MCF 10A (cell line): ENCODE results near the gene PCDHA12. TPM values are rescaled to one million over a fixed set of nuclear protein-coding genes. Genes with fewer than 3 reads are reported as not detected.
A peak's percentile ranks its signal among the peaks of the same experiment; 100 is the strongest.
"Not testable (repeated sequence)": the region's sequence is repeated elsewhere in the genome, so short reads cannot be mapped to it uniquely, and the experiment has no call there.

Source experiments
- Bru-seq: library from RNA; stranded (reverse); fragments of 400-500 nt; gene quantifications from one replicate; lab custom pipeline; 2021; lab: Mats Ljungman, UMichigan
- BruChase-seq, 2 experiments: library from RNA; stranded (reverse); fragments of 400-500 nt; gene quantifications; one replicate each; lab custom pipeline; 2021; lab: Mats Ljungman, UMichigan
- BruUV-seq: library from RNA; stranded (reverse); fragments of 400-500 nt; replicated peaks from 2 replicates; lab custom pipeline; 2021; lab: Mats Ljungman, UMichigan
- CTCF ChIA-PET: fragments of 300-600 bp; sonication (Branson Sonifier 250); formaldehyde crosslinking; extraction: SDS; loops from one replicate; lab custom pipeline; 2021; ENCODE audit warnings: antibody characterized with exemption, inconsistent platforms; lab: Yijun Ruan, JAX
- POLR2A ChIA-PET: fragments of 300-600, 350-650 bp; sonication (Branson Sonifier 250); formaldehyde crosslinking; extraction: SDS; loops from one replicate; lab custom pipeline; 2020; ENCODE audit warnings: antibody characterized with exemption, inconsistent platforms; lab: Yijun Ruan, JAX
- DNase-seq: peaks from one replicate; pipeline ENCODE4 v3.0.0-alpha.2; 2018; ENCODE audit not compliant: unreplicated experiment
- H3K27ac Mint-ChIP-seq: one replicate; pipeline ENCODE4 v1.8.0; 2022; ENCODE audit warnings: mild to moderate bottlenecking, low read depth, mixed read lengths; ENCODE audit not compliant: unreplicated experiment
- H3K27me3 Mint-ChIP-seq: one replicate; pipeline ENCODE4 v1.8.0; 2022; ENCODE audit warnings: mixed read lengths; ENCODE audit not compliant: insufficient read depth, unreplicated experiment
- H3K36me3 Mint-ChIP-seq: one replicate; pipeline ENCODE4 v1.8.0; 2022; ENCODE audit warnings: mild to moderate bottlenecking, moderate library complexity, mixed read lengths; ENCODE audit not compliant: insufficient read depth, unreplicated experiment
- H3K4me1 Mint-ChIP-seq: one replicate; pipeline ENCODE4 v1.8.0; 2022; ENCODE audit warnings: mixed read lengths; ENCODE audit not compliant: insufficient read depth, unreplicated experiment
- H3K4me3 Mint-ChIP-seq: one replicate; pipeline ENCODE4 v1.8.0; 2022; ENCODE audit warnings: mild to moderate bottlenecking, moderate library complexity, mixed read lengths; ENCODE audit not compliant: unreplicated experiment
- H3K9me3 Mint-ChIP-seq: one replicate; pipeline ENCODE4 v1.8.0; 2022; ENCODE audit warnings: mixed read lengths; ENCODE audit not compliant: unreplicated experiment
- CTCF ChIP-seq: fragments of 200-600 bp; IDR thresholded peaks from one replicate; pipeline ENCODE4 v1.8.0; 2022; ENCODE audit warnings: antibody characterized with exemption, mild to moderate bottlenecking; ENCODE audit not compliant: unreplicated experiment
- intact Hi-C: fragments of 100-400 bp; cut with micrococcal nuclease; formaldehyde crosslinking; loops from 2 replicates; pipeline ENCODE4 v1.14.1; 2022
- long read RNA-seq: library from polyadenylated mRNA; stranded (forward); transcript quantifications from one replicate; pipeline ENCODE4 v2.0.0, GENCODE V29; 2022
- total RNA-seq: library from RNA; stranded (reverse); gene quantifications from 2 replicates; pipeline ENCODE4 v1.2.3, GENCODE V29; 2022

Gene PCDHA12
- total RNA-seq: 6.1 and 9.6 TPM in 2 replicates
- percentile 58 among the genes with signal in this experiment for Bru-seq, nascent RNA
- percentile 96 among the genes with signal in this experiment for BruChase-seq, experiment 1, labeled RNA remaining after a 6-hour chase
- BruChase-seq, experiment 2, labeled RNA remaining after a 2-hour chase: percentile 86 among the genes with signal in this experiment
- long read RNA-seq: 0 reads

- ChIA-PET CTCF (interaction anchor here (0.6 to 5.9 kb wide), 63 partner anchors 9 to 1831 kb away, joined by 3 to 121 read pairs (median 4); partner anchors contain the start of genes HARS1, HARS2, PCDHA10 and PCDHA5), POLR2A (interaction anchor here (0.6 to 4.6 kb wide), 26 partner anchors 13 to 421 kb away, joined by 3 to 179 read pairs (median 4); partner anchors contain the start of genes HARS1, HARS2, IK and NDUFA2)
- peaks cover 4% of the 10 kb centered on the region for H3K4me1 Mint-ChIP-seq
- DNase-seq: peak; percentile 76
- peaks cover 11% of the 10 kb centered on the region for H3K9me3 Mint-ChIP-seq
- peaks cover 12% of the 10 kb centered on the region for H3K36me3 Mint-ChIP-seq
- BruUV-seq: TSS peak; percentile 79
- peak within 1 kb of the TSS; percentile 92 for H3K27ac Mint-ChIP-seq
- peak within 1 kb of the TSS; percentile 86 for H3K4me3 Mint-ChIP-seq
- peak; percentile 68 for TF ChIP-seq CTCF
- intact Hi-C loops: loop anchor here (1.0 kb wide), 3 partner anchors 51 to 165 kb away; partner anchors contain the start of gene PCDHAC1
- H3K27me3 Mint-ChIP-seq: no peaks in the 10 kb centered on the region
Observed at GRCh38 chr5:140875085-140876065, at the start of gene PCDHA12. Gene PCDHA12 (plus strand): TSS chr5:140875308. CDS start chr5:140875473, 165 bp downstream.

- ChIA-PET POLR2A (interaction anchor here (1.2 to 2.6 kb wide), 3 partner anchors 20 to 221 kb away, joined by 3 to 19 read pairs (median 8); no protein-coding TSS in a partner anchor), CTCF (interaction anchor here (0.6 to 3.8 kb wide), 10 partner anchors 9 to 773 kb away, joined by 3 to 27 read pairs (median 4); partner anchors contain the start of gene PCDHA4)
- BruUV-seq: TSS peak; percentile 39
- Mint-ChIP-seq H3K27me3 (no peaks in the 10 kb centered on the region), H3K36me3 (peaks cover 5% of the 10 kb centered on the region), H3K4me3 (peak within 1 kb of the TSS; percentile 81), H3K4me1 (no peaks in the 10 kb centered on the region), H3K27ac (no peak within 1 kb of the TSS), H3K9me3 (peaks cover 4% of the 10 kb centered on the region)
- intact Hi-C loops: loop anchor here (1.0 kb wide), 1 partner anchor 213 kb away; no protein-coding TSS in a partner anchor
- DNase-seq: peak; percentile 48
- peak; percentile 37 for TF ChIP-seq CTCF
Observed at GRCh38 chr5:140827704-140828361, 47.3 kb upstream of the PCDHA12 start, which contains the start of gene PCDHA6. Gene PCDHA6 (plus strand): TSS chr5:140827960. CDS start chr5:140828092, 132 bp downstream.

GRCh38 chr5:140828362-140828737 is 46.8 kb upstream of the PCDHA12 start:
- intact Hi-C loops: no loop called here
- peak; percentile 8 for DNase-seq
- no TSS peak for BruUV-seq
- POLR2A ChIA-PET: interaction anchor here (1.2 to 2.6 kb wide), 3 partner anchors 21 to 221 kb away, joined by 3 to 19 read pairs (median 8); no protein-coding TSS in a partner anchor
- CTCF ChIA-PET: interaction anchor here (0.8 to 3.8 kb wide), 7 partner anchors 10 to 735 kb away, joined by 3 to 27 read pairs (median 5); partner anchors contain the start of gene PCDHA4
- Mint-ChIP-seq H3K27ac (no peak overlapping the region), H3K36me3 (peaks cover 5% of the 10 kb centered on the region), H3K4me3 (peak overlapping the region; percentile 81), H3K9me3 (peaks cover 9% of the 10 kb centered on the region), H3K27me3 (no peaks in the 10 kb centered on the region), H3K4me1 (no peaks in the 10 kb centered on the region)
- peak; percentile 15 for TF ChIP-seq CTCF

- POLR2A ChIA-PET, DNase-seq, H3K4me3 Mint-ChIP-seq, intact Hi-C loops, H3K27me3 Mint-ChIP-seq, BruUV-seq, H3K9me3 Mint-ChIP-seq, H3K36me3 Mint-ChIP-seq, H3K27ac Mint-ChIP-seq, H3K4me1 Mint-ChIP-seq: not testable (repeated sequence)
- CTCF ChIA-PET: interaction anchor here (2.3 kb wide), 1 partner anchor 23 kb away, joined by 15 read pairs; the partner anchor contains the start of gene PCDHA4
Observed at GRCh38 chr5:140829511-140830501, 45.3 kb upstream of the PCDHA12 start.
